ENCODE measurements around the gene CHERP.

CHERP gene

GRCh38 chr19:16520986-16521624 is 21.1 kb downstream of the CHERP start:
- no peak overlapping the region for H4K5ac ChIP-seq (ENCODE audit: low read length)
- no CpG with 5 or more reads among the region's 18 CpGs for WGBS (ENCODE audit: extremely low coverage, insufficient coverage, low lambda C conversion rate)
- H3K18ac ChIP-seq (ENCODE audit: low read length), result no peak overlapping the region
- no peak overlapping the region for H3K9ac ChIP-seq (ENCODE audit: low read length)
- H3K4me2 ChIP-seq (ENCODE audit: low read length), result no peak overlapping the region
- no peak overlapping the region for H3K23ac ChIP-seq (ENCODE audit: low read length)
- no peaks in the 10 kb centered on the region for H3K79me1 ChIP-seq (ENCODE audit: low read length)
- no peak overlapping the region for H4K8ac ChIP-seq (ENCODE audit: low read depth, low read length)
- H2BK15ac ChIP-seq (replicated peaks; ENCODE audit: low read depth), result no peak overlapping the region
- no peak overlapping the region for H3K4ac ChIP-seq (ENCODE audit: low read depth, low read length)
- no peak for DNase-seq
- H2BK5ac ChIP-seq (ENCODE audit: low read length), result no peak overlapping the region
- no peaks in the 10 kb centered on the region for H3K27me3 ChIP-seq (ENCODE audit: insufficient read depth, low read length, poor library complexity)
- no peak overlapping the region for H3K27ac ChIP-seq (ENCODE audit: low read depth, low read length)
- peaks cover 22% of the 10 kb centered on the region for H3K36me3 ChIP-seq (ENCODE audit: control insufficient read depth, insufficient read depth, low read length)
- no peaks in the 10 kb centered on the region for H3K79me2 ChIP-seq (ENCODE audit: control insufficient read depth, insufficient read depth, low read length)
- no peak overlapping the region for H3K4me3 ChIP-seq (ENCODE audit: low read length)
- H3K56ac ChIP-seq (ENCODE audit: low read length), result no peak overlapping the region
- H3K4me1 ChIP-seq (ENCODE audit: control insufficient read depth, low read depth, low read length), result no peaks in the 10 kb centered on the region
- H2AK5ac ChIP-seq (ENCODE audit: low read length), result no peak overlapping the region
- H2BK120ac ChIP-seq (ENCODE audit: low read depth, low read length), result no peak overlapping the region

GRCh38 chr19:16520074-16520973 is 21.9 kb downstream of the CHERP start:
- Histone ChIP-seq H3K79me1 (ENCODE audit: low read length) (no peaks in the 10 kb centered on the region), H3K36me3 (ENCODE audit: control insufficient read depth, insufficient read depth, low read length) (peaks cover 22% of the 10 kb centered on the region), H3K4me3 (ENCODE audit: low read length) (no peak overlapping the region), H3K27me3 (ENCODE audit: insufficient read depth, low read length, poor library complexity) (no peaks in the 10 kb centered on the region), H2BK5ac (ENCODE audit: low read length) (no peak overlapping the region), H4K5ac (ENCODE audit: low read length) (no peak overlapping the region), H3K4me2 (ENCODE audit: low read length) (no peak overlapping the region), H3K4ac (ENCODE audit: low read depth, low read length) (no peak overlapping the region), H3K79me2 (ENCODE audit: control insufficient read depth, insufficient read depth, low read length) (no peaks in the 10 kb centered on the region), H4K8ac (ENCODE audit: low read depth, low read length) (no peak overlapping the region), H3K56ac (ENCODE audit: low read length) (no peak overlapping the region), H2AK5ac (ENCODE audit: low read length) (no peak overlapping the region), H3K23ac (ENCODE audit: low read length) (no peak overlapping the region), H3K4me1 (ENCODE audit: control insufficient read depth, low read depth, low read length) (no peaks in the 10 kb centered on the region), H3K27ac (ENCODE audit: low read depth, low read length) (no peak overlapping the region), H2BK120ac (ENCODE audit: low read depth, low read length) (no peak overlapping the region), H2BK15ac (replicated peaks; ENCODE audit: low read depth) (no peak overlapping the region), H3K18ac (ENCODE audit: low read length) (no peak overlapping the region), H3K9ac (ENCODE audit: low read length) (no peak overlapping the region)
- no peak for DNase-seq
- WGBS (ENCODE audit: extremely low coverage, insufficient coverage, low lambda C conversion rate), result no CpG with 5 or more reads among the region's 45 CpGs

GRCh38 chr19:16519230-16519687 is 23.0 kb downstream of the CHERP start:
- H2BK120ac ChIP-seq (ENCODE audit: low read depth, low read length), result no peak overlapping the region
- no peak overlapping the region for H3K27ac ChIP-seq (ENCODE audit: low read depth, low read length)
- WGBS (ENCODE audit: extremely low coverage, insufficient coverage, low lambda C conversion rate), result no CpG with 5 or more reads among the region's 24 CpGs
- peaks cover 22% of the 10 kb centered on the region for H3K36me3 ChIP-seq (ENCODE audit: control insufficient read depth, insufficient read depth, low read length)
- no peak overlapping the region for H3K4ac ChIP-seq (ENCODE audit: low read depth, low read length)
- H3K79me2 ChIP-seq (ENCODE audit: control insufficient read depth, insufficient read depth, low read length), result no peaks in the 10 kb centered on the region
- DNase-seq, result no peak
- no peaks in the 10 kb centered on the region for H3K27me3 ChIP-seq (ENCODE audit: insufficient read depth, low read length, poor library complexity)
- H4K8ac ChIP-seq (ENCODE audit: low read depth, low read length), result no peak overlapping the region
- no peak overlapping the region for H3K4me3 ChIP-seq (ENCODE audit: low read length)
- H2BK5ac ChIP-seq (ENCODE audit: low read length), result no peak overlapping the region
- H3K18ac ChIP-seq (ENCODE audit: low read length), result no peak overlapping the region
- no peak overlapping the region for H3K56ac ChIP-seq (ENCODE audit: low read length)
- no peak overlapping the region for H3K4me2 ChIP-seq (ENCODE audit: low read length)
- no peaks in the 10 kb centered on the region for H3K4me1 ChIP-seq (ENCODE audit: control insufficient read depth, low read depth, low read length)
- H3K79me1 ChIP-seq (ENCODE audit: low read length), result no peaks in the 10 kb centered on the region
- H3K23ac ChIP-seq (ENCODE audit: low read length), result no peak overlapping the region
- no peak overlapping the region for H2BK15ac ChIP-seq (replicated peaks; ENCODE audit: low read depth)
- no peak overlapping the region for H3K9ac ChIP-seq (ENCODE audit: low read length)
- H2AK5ac ChIP-seq (ENCODE audit: low read length), result no peak overlapping the region
- no peak overlapping the region for H4K5ac ChIP-seq (ENCODE audit: low read length)

- no peak for DNase-seq
- H3K36me3 ChIP-seq (ENCODE audit: control insufficient read depth, insufficient read depth, low read length), result peaks cover 22% of the 10 kb centered on the region
- no peak overlapping the region for H2BK120ac ChIP-seq (ENCODE audit: low read depth, low read length)
- H3K79me2 ChIP-seq (ENCODE audit: control insufficient read depth, insufficient read depth, low read length), result no peaks in the 10 kb centered on the region
- H2BK15ac ChIP-seq (replicated peaks; ENCODE audit: low read depth), result no peak overlapping the region
- H3K4ac ChIP-seq (ENCODE audit: low read depth, low read length), result no peak overlapping the region
- no peak overlapping the region for H3K9ac ChIP-seq (ENCODE audit: low read length)
- no peak overlapping the region for H3K18ac ChIP-seq (ENCODE audit: low read length)
- no peak overlapping the region for H2BK5ac ChIP-seq (ENCODE audit: low read length)
- H3K4me1 ChIP-seq (ENCODE audit: control insufficient read depth, low read depth, low read length), result no peaks in the 10 kb centered on the region
- H4K5ac ChIP-seq (ENCODE audit: low read length), result no peak overlapping the region
- no peak overlapping the region for H2AK5ac ChIP-seq (ENCODE audit: low read length)
- no peak overlapping the region for H3K4me2 ChIP-seq (ENCODE audit: low read length)
- H3K56ac ChIP-seq (ENCODE audit: low read length), result no peak overlapping the region
- no peaks in the 10 kb centered on the region for H3K27me3 ChIP-seq (ENCODE audit: insufficient read depth, low read length, poor library complexity)
- H3K27ac ChIP-seq (ENCODE audit: low read depth, low read length), result no peak overlapping the region
- no peak overlapping the region for H3K4me3 ChIP-seq (ENCODE audit: low read length)
- H3K79me1 ChIP-seq (ENCODE audit: low read length), result no peaks in the 10 kb centered on the region
- no peak overlapping the region for H3K23ac ChIP-seq (ENCODE audit: low read length)
- no CpG with 5 or more reads among the region's 33 CpGs for WGBS (ENCODE audit: extremely low coverage, insufficient coverage, low lambda C conversion rate)
- H4K8ac ChIP-seq (ENCODE audit: low read depth, low read length), result no peak overlapping the region
Observed at GRCh38 chr19:16518483-16519229, 23.6 kb downstream of the CHERP start.

- H3K36me3 ChIP-seq (ENCODE audit: control insufficient read depth, insufficient read depth, low read length), result peaks cover 19% of the 10 kb centered on the region
Observed at GRCh38 chr19:16518061-16518460, 24.2 kb downstream of the CHERP start.

More at GRCh38 chr19:16518061-16518460, 24.2 kb downstream of the CHERP start:
- Histone ChIP-seq H2BK120ac (ENCODE audit: low read depth, low read length) (no peak overlapping the region), H2BK15ac (replicated peaks; ENCODE audit: low read depth) (no peak overlapping the region), H3K18ac (ENCODE audit: low read length) (no peak overlapping the region), H4K5ac (ENCODE audit: low read length) (no peak overlapping the region), H3K4me2 (ENCODE audit: low read length) (no peak overlapping the region), H3K4me1 (ENCODE audit: control insufficient read depth, low read depth, low read length) (no peaks in the 10 kb centered on the region), H3K9ac (ENCODE audit: low read length) (no peak overlapping the region), H3K27me3 (ENCODE audit: insufficient read depth, low read length, poor library complexity) (no peaks in the 10 kb centered on the region), H4K8ac (ENCODE audit: low read depth, low read length) (no peak overlapping the region), H2AK5ac (ENCODE audit: low read length) (no peak overlapping the region), H3K79me2 (ENCODE audit: control insufficient read depth, insufficient read depth, low read length) (no peaks in the 10 kb centered on the region), H3K4ac (ENCODE audit: low read depth, low read length) (no peak overlapping the region), H3K56ac (ENCODE audit: low read length) (no peak overlapping the region), H3K27ac (ENCODE audit: low read depth, low read length) (no peak overlapping the region), H3K4me3 (ENCODE audit: low read length) (no peak overlapping the region), H3K23ac (ENCODE audit: low read length) (no peak overlapping the region), H2BK5ac (ENCODE audit: low read length) (no peak overlapping the region), H3K79me1 (ENCODE audit: low read length) (no peaks in the 10 kb centered on the region)
- no CpG with 5 or more reads among the region's 14 CpGs for WGBS (ENCODE audit: extremely low coverage, insufficient coverage, low lambda C conversion rate)
- no peak for DNase-seq

Data from mesendoderm (in vitro differentiated cells).